Stimulated activated CD4-positive, alpha-beta T cell treated with anti-CD3 and anti-CD28 coated beads, Interleukin-2, amount 100 ng/mL, for 48 hours (primary cell): ENCODE data around the gene SENP2.
"Not testable (repeated sequence)": the region's sequence is repeated elsewhere in the genome, so short reads cannot be mapped to it uniquely, and the experiment has no call there.

Experiments used
- DNase-seq, 2 donors: peaks; one replicate each; pipeline ENCODE4 v3.0.0-alpha.2; 2020

Gene SENP2

GRCh38 chr3:185585859-185586685, at the start of gene SENP2:
SENP2 (plus strand) TSS chr3:185586295; CDS start chr3:185586414, 119 bp downstream.
- peak; percentile 98 to 99 for DNase-seq

GRCh38 chr3:185537369-185537970, 48.6 kb upstream of the SENP2 start:
- peak; percentile 19 to 29 for DNase-seq

- DNase-seq, result no peak
These were observed 46.2 kb upstream of the SENP2 start for GRCh38 chr3:185539934-185540333.

- DNase-seq, result no peak
These were observed 45.4 kb upstream of the SENP2 start for GRCh38 chr3:185540695-185541094.

- no peak for DNase-seq
These were observed 37.0 kb upstream of the SENP2 start for GRCh38 chr3:185549122-185549521.

GRCh38 chr3:185549651-185550111, 36.4 kb upstream of the SENP2 start:
- DNase-seq, result no peak

GRCh38 chr3:185552358-185552877, 33.7 kb upstream of the SENP2 start, which contains the start of gene LIPH:
LIPH (minus strand) TSS chr3:185552588; CDS start chr3:185552471, 117 bp downstream.
- no peak for DNase-seq

GRCh38 chr3:185555101-185555501, 31.0 kb upstream of the SENP2 start:
- no peak for DNase-seq

GRCh38 chr3:185555860-185556347, 30.2 kb upstream of the SENP2 start:
- no peak for DNase-seq

GRCh38 chr3:185556640-185557039, 29.5 kb upstream of the SENP2 start:
- not testable (repeated sequence) for DNase-seq

GRCh38 chr3:185558395-185558794, 27.7 kb upstream of the SENP2 start:
- DNase-seq, result no peak

GRCh38 chr3:185559706-185560090, 26.4 kb upstream of the SENP2 start:
- no peak for DNase-seq

GRCh38 chr3:185560676-185561075, 25.4 kb upstream of the SENP2 start:
- DNase-seq, result no peak

- DNase-seq, result no peak
These were observed 24.6 kb upstream of the SENP2 start for GRCh38 chr3:185561374-185561943.

GRCh38 chr3:185561958-185562357, 24.1 kb upstream of the SENP2 start:
- no peak for DNase-seq

- DNase-seq, result no peak
These were observed 13.9 kb upstream of the SENP2 start for GRCh38 chr3:185572183-185572582.

- peak in 1 of 2 donors; percentile 18 for DNase-seq
These were observed 10.8 kb upstream of the SENP2 start for GRCh38 chr3:185575108-185575869.

- DNase-seq, result no peak
These were observed 3.9 kb upstream of the SENP2 start for GRCh38 chr3:185582236-185582635.

GRCh38 chr3:185582871-185583270, 3.2 kb upstream of the SENP2 start:
- DNase-seq, result no peak

GRCh38 chr3:185583925-185584324, 2.2 kb upstream of the SENP2 start:
- no peak for DNase-seq

GRCh38 chr3:185584686-185585085, 1.4 kb upstream of the SENP2 start:
- DNase-seq, result no peak

- no peak for DNase-seq
These were observed 607 bp upstream of the SENP2 start for GRCh38 chr3:185585518-185585858.

- no peak for DNase-seq
These were observed 568 bp downstream of the SENP2 start for GRCh38 chr3:185586686-185587039.
